Peyer's patch (tissue), 4 donors: ENCODE data around the gene CCT7.

Experiments used
- POLR2A ChIP-seq, 2 donors: fragments of 450-650 bp; IDR thresholded peaks; one replicate each; pipeline ENCODE4 v1.5.1; 2017; ENCODE audit warnings: antibody characterized with exemption in 2 of 2, mild to moderate bottlenecking in 2 of 2, moderate library complexity in 2 of 2
- TF ChIP-seq, protein P1 (sequence below), 6 experiments: fragments of 450-650 bp in 4 of 6; fragments of 200-600 bp in 2 of 6; sonication (generic) in 1 of 6; IDR thresholded peaks; one replicate each; pipeline ENCODE4 v1.5.1; 2017 to 2019; ENCODE audit warnings: antibody characterized with exemption in 6 of 6, mild to moderate bottlenecking in 3 of 6, moderate library complexity in 1 of 6

DNA sequence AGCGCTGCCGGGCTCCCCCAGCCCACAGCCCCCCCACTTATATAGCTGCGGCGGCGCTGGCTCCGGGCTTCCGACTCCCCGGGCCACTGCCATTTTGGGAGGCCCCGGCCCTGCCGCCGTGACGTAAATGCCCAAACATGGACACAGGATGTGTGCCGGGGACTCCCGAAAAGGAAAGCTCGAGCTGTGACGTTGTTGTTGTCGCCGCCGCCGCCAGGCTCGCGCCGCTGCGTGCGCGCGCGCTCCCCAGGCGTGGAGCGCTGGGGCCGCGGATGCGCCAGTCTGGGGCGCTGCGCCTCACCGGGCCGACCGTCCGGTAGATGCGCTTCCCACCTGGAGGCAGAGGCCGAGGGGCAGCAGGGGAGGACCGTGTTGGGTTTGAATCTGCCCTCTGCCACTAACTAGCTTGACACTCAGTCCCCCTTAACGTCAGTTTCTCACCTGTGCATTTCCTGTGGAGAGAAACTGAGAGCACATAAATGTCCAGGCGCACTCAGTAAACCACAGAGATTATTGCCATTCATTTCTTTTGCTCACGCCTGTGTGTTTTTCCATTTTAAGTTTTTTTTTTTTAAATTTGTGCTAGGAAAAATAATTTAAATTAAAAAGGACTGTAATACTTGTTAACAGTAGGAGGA lies 59.5 kb downstream of the CCT7 start, which contains the start of gene EGR4:
- TF ChIP-seq, protein P1, sequence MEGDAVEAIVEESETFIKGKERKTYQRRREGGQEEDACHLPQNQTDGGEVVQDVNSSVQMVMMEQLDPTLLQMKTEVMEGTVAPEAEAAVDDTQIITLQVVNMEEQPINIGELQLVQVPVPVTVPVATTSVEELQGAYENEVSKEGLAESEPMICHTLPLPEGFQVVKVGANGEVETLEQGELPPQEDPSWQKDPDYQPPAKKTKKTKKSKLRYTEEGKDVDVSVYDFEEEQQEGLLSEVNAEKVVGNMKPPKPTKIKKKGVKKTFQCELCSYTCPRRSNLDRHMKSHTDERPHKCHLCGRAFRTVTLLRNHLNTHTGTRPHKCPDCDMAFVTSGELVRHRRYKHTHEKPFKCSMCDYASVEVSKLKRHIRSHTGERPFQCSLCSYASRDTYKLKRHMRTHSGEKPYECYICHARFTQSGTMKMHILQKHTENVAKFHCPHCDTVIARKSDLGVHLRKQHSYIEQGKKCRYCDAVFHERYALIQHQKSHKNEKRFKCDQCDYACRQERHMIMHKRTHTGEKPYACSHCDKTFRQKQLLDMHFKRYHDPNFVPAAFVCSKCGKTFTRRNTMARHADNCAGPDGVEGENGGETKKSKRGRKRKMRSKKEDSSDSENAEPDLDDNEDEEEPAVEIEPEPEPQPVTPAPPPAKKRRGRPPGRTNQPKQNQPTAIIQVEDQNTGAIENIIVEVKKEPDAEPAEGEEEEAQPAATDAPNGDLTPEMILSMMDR (IDR thresholded peaks at IDR 0.05): peak in 1 of 6 experiments; percentile 10
- TF ChIP-seq POLR2A (IDR thresholded peaks at IDR 0.05): no peak
